ENCODE results near the gene PTPRM. TPM values are rescaled to one million over a fixed set of nuclear protein-coding genes. Genes with fewer than 3 reads are reported as not detected.

PTPRM gene
- total RNA-seq, 1 experiment from 2014 or later = 14.5 TPM

DNA sequence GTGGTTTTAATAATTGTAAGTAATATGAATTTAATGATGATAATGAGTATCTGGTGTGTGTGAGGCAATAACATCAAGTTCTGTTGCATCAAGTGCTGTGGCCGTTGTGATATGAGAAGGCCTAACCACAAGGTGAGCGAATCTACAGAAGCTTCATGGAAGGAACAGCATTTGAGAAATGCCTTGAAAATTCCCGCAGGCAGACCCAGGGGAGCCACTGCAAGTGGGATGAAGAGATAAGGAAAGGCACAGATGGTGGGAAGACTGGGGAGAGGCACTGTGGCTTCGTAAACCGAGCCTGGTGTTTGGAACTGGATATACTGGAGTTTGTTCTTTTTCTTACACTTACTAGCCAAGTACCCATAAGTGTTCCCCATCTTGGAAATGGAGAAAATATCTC lies 357.5 kb downstream of the PTPRM start:
- Histone ChIP-seq H3K9ac (ENCODE audit: low read length) (no peak overlapping the region), H3K4me2 (ENCODE audit: low read length) (no peak overlapping the region), H3K27me3 (ENCODE audit: insufficient read depth, low read length) (no peaks in the 10 kb centered on the region), H3K4me1 (ENCODE audit: control insufficient read depth in 1 of 2, insufficient read depth in 2 of 2, low read length in 2 of 2) (peaks cover 26 to 53% of the 10 kb centered on the region in 2 experiments), H3K4me3 (replicated peaks in 1 of 2; ENCODE audit: low read depth in 1 of 2, low read length in 2 of 2) (no peak overlapping the region), H3K27ac (ENCODE audit: low read depth, low read length) (no peak overlapping the region), H3K9me3 (ENCODE audit: control insufficient read depth in 1 of 2, insufficient read depth in 1 of 2, low read depth in 1 of 2, low read length in 2 of 2) (no peaks in the 10 kb centered on the region), H2AFZ (ENCODE audit: low read depth, low read length, poor library complexity, severe bottlenecking) (no peak overlapping the region), H3K9me2 (ENCODE audit: insufficient read depth) (no peaks in the 10 kb centered on the region), H3K36me3 (ENCODE audit: control insufficient read depth in 1 of 2, insufficient read depth in 2 of 2, low read length in 2 of 2) (no peaks in the 10 kb centered on the region), H3K79me2 (ENCODE audit: insufficient read depth, low read length) (no peaks in the 10 kb centered on the region), H4K20me1 (ENCODE audit: insufficient read depth) (no peaks in the 10 kb centered on the region)
- no peak for ATAC-seq
- no TSS peak for BruUV-seq (replicated peaks)
- no peak for DNase-seq (ENCODE audit: low read depth, low spot score)
- POLR2A ChIA-PET = no interaction called here
- TF ChIP-seq CBX3 (IDR thresholded peaks at IDR 0.05; ENCODE audit: low read depth) (no peak), RAD21 (IDR thresholded peaks at IDR 0.05; ENCODE audit: low read depth) (no peak), EGR1 (IDR thresholded peaks at IDR 0.05; ENCODE audit: low read depth) (no peak), POLR2A (IDR thresholded peaks at IDR 0.05; ENCODE audit: borderline replicate concordance, extremely low read depth, insufficient read depth, insufficient read length) (no peak), ELF1 (IDR thresholded peaks at IDR 0.05; ENCODE audit: borderline replicate concordance, low read depth) (no peak), CTCF (IDR thresholded peaks at IDR 0.05 in 2 of 3, conservative IDR thresholded peaks at IDR 0.05 in 1 of 3; ENCODE audit: borderline replicate concordance in 1 of 3, insufficient read depth in 1 of 3, low read depth in 2 of 3, low read length in 2 of 3) (no peak), TCF7L2 (IDR thresholded peaks at IDR 0.05; ENCODE audit: borderline replicate concordance, extremely low read depth, insufficient read depth, insufficient read length) (no peak), ZFX (IDR thresholded peaks at IDR 0.05) (no peak), ZNF274 (IDR thresholded peaks at IDR 0.05; ENCODE audit: low read depth, low read length) (no peak), CEBPB (IDR thresholded peaks at IDR 0.05; ENCODE audit: low read depth) (no peak)
- TF ChIP-seq, protein P1, sequence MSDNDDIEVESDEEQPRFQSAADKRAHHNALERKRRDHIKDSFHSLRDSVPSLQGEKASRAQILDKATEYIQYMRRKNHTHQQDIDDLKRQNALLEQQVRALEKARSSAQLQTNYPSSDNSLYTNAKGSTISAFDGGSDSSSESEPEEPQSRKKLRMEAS (IDR thresholded peaks at IDR 0.05) = no peak
- intact Hi-C loops (cut with micrococcal nuclease) = no loop called here
- CTCF ChIA-PET = no interaction called here
- RAD21 ChIA-PET (ENCODE audit: low non-redundant PET in 1 of 2, low total read pairs in 2 of 2, uncharacterized antibody in 2 of 2, unreplicated experiment in 2 of 2) = no interaction called here

Measured in HCT116 (cell line).